ENCODE measurements around the gene SFXN3. TPM values are rescaled to one million over a fixed set of nuclear protein-coding genes. Genes with fewer than 3 reads are reported as not detected.

Gene SFXN3
- total and polyA plus RNA-seq, 2 of the 13 experiments (the other 11 are each of a cell fraction or from before 2014, with no cell fraction given), result 16.8 to 71.5 TPM

GRCh38 chr10:101020427-101021075, 10.5 kb upstream of the SFXN3 start (continued):
- TF ChIP-seq ZNF724P (CRISPR knock-in tag; IDR thresholded peaks at IDR 0.05; ENCODE audit: borderline replicate concordance) (no peak), ZZZ3 (CRISPR knock-in tag; IDR thresholded peaks at IDR 0.05; ENCODE audit: borderline replicate concordance) (no peak), PHF21A (CRISPR knock-in tag; IDR thresholded peaks at IDR 0.05) (no peak), ZNF792 (CRISPR knock-in tag; IDR thresholded peaks at IDR 0.05) (no peak), ZNF44 (CRISPR knock-in tag; IDR thresholded peaks at IDR 0.05) (no peak), LBX2 (CRISPR knock-in tag; IDR thresholded peaks at IDR 0.05; ENCODE audit: borderline replicate concordance) (no peak)

DNA sequence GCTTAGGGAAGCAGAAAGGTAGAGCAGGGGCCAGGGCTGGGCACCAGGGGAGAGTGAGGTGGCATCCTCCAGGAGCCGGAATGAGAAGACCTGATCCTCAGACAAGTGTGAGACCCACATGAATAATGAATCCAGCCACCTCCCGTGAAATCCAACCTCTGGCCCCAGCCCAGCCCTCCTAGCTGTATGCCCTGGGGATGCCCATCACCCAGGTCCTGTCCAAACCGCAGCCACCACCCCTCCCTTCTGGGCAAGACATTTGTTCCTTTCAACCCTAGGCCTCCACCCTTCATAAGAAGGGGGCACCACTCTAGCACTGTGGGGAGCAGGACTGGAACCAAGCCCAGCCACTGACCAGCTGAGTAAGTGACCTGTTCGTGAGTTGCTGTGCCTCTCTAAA, 9.8 kb upstream of the SFXN3 start:
- BruUV-seq (replicated peaks), result no TSS peak
- no peaks in the 10 kb centered on the region for H3K79me2 ChIP-seq (ENCODE audit: insufficient read depth, low read length)
- DNase-seq (ENCODE audit: low spot score), result no peak
- H3K9ac ChIP-seq (ENCODE audit: insufficient read depth, low read depth, low read length), result no peak overlapping the region
- H3K27me3 ChIP-seq (ENCODE audit: control insufficient read depth in 1 of 2, insufficient read depth in 2 of 2, low read length in 2 of 2), result peaks cover 1 to 13% of the 10 kb centered on the region in 2 experiments; a peak in 2 of 5 replicates
- no peaks in the 10 kb centered on the region for H3K36me3 ChIP-seq (replicated peaks in 1 of 2; ENCODE audit: control insufficient read depth in 1 of 2, insufficient read depth in 2 of 2, low read length in 2 of 2)
- ChIA-PET CTCF (ENCODE audit: low intra/inter-chr PET ratio, low total read pairs) (no interaction called here), POLR2A (no interaction called here)
- H4K20me1 ChIP-seq (ENCODE audit: insufficient read depth, low read length), result no peaks in the 10 kb centered on the region
- WGBS (ENCODE audit: low lambda C conversion rate), result 8% methylated on average over 4 of the region's 4 CpGs
- FAIRE-seq, result no peak
- in situ Hi-C loops (cut with HindIII; ENCODE audit: extremely low pct_ligation_motif_present, low pct_unique_long_range_greater_than_20kb), result no loop called here
- no peak overlapping the region for H3K4me2 ChIP-seq (ENCODE audit: low read depth, low read length)
- no peak overlapping the region for H2AFZ ChIP-seq (ENCODE audit: low read length)
- peaks cover 18% of the 10 kb centered on the region for H3K4me1 ChIP-seq (ENCODE audit: insufficient read depth, low read length)
- no peak overlapping the region for H3K4me3 ChIP-seq (replicated peaks in 1 of 3; ENCODE audit: insufficient read depth in 1 of 3, low read depth in 2 of 3, low read length in 3 of 3)
- ATAC-seq, result no peak
- no peak overlapping the region for H3K27ac ChIP-seq (ENCODE audit: extremely low read length, insufficient read depth, low read length)
- intact Hi-C loops (cut with micrococcal nuclease; ENCODE audit: unreplicated experiment), result no loop called here
- H3K9me3 ChIP-seq (ENCODE audit: low read length), result no peaks in the 10 kb centered on the region
- no peak for TF ChIP-seq FUBP1 (CRISPR knock-in tag; IDR thresholded peaks at IDR 0.05; ENCODE audit: borderline replicate concordance)
- TF ChIP-seq IKZF5 (CRISPR knock-in tag; IDR thresholded peaks at IDR 0.05), result no peak
- TF ChIP-seq GMEB1 (CRISPR knock-in tag; IDR thresholded peaks at IDR 0.05; ENCODE audit: borderline replicate concordance), result no peak
- TF ChIP-seq AHR (CRISPR knock-in tag; IDR thresholded peaks at IDR 0.05), result no peak
- TF ChIP-seq, protein P1, sequence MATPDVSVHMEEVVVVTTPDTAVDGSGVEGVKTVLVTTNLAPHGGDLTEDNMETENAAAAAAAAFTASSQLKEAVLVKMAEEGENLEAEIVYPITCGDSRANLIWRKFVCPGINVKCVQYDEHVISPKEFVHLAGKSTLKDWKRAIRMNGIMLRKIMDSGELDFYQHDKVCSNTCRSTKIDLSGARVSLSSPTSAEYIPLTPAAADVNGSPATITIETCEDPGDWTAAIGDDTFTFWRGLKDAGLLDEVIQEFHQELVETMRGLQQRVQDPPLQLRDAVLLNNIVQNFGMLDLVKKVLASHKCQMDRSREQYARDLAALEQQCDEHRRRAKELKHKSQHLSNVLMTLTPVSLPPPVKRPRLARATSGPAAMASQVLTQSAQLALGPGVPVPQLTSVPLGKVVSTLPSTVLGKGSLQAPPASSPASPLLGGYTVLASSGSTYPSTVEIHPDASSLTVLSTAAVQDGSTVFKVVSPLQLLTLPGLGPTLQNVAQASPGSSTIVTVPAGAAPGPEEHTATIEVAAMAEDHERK (CRISPR knock-in tag; IDR thresholded peaks at IDR 0.05; ENCODE audit: low read depth), result no peak
- TF ChIP-seq ZNF484 (CRISPR knock-in tag; IDR thresholded peaks at IDR 0.05; ENCODE audit: borderline replicate concordance, low read depth), result no peak
- TF ChIP-seq, protein P2, sequence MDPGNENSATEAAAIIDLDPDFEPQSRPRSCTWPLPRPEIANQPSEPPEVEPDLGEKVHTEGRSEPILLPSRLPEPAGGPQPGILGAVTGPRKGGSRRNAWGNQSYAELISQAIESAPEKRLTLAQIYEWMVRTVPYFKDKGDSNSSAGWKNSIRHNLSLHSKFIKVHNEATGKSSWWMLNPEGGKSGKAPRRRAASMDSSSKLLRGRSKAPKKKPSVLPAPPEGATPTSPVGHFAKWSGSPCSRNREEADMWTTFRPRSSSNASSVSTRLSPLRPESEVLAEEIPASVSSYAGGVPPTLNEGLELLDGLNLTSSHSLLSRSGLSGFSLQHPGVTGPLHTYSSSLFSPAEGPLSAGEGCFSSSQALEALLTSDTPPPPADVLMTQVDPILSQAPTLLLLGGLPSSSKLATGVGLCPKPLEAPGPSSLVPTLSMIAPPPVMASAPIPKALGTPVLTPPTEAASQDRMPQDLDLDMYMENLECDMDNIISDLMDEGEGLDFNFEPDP (CRISPR knock-in tag; conservative IDR thresholded peaks at IDR 0.05), result no peak
